Muscle of back (tissue), 11 donors: ENCODE results near the gene DNAH10. TPM values are rescaled to one million over a fixed set of nuclear protein-coding genes. Genes with fewer than 3 reads are reported as not detected.

Source experiments
- DNase-seq, 3 donors: peaks; one replicate each; pipeline versions ENCODE4 v3.0.0 to v3.0.0-alpha.2; 2013
- polyA plus RNA-seq, 10 donors: library from polyadenylated mRNA; unstranded; fragments of 120-200 nt; gene quantifications; one replicate each; pipeline ENCODE4 v1.2.1, GENCODE V29; 2013; ENCODE audit not compliant: insufficient read length in 10 of 10

Gene DNAH10
- polyA plus RNA-seq, 10 donors: 0.76 to 8.6 (median 1.3) TPM

DNA sequence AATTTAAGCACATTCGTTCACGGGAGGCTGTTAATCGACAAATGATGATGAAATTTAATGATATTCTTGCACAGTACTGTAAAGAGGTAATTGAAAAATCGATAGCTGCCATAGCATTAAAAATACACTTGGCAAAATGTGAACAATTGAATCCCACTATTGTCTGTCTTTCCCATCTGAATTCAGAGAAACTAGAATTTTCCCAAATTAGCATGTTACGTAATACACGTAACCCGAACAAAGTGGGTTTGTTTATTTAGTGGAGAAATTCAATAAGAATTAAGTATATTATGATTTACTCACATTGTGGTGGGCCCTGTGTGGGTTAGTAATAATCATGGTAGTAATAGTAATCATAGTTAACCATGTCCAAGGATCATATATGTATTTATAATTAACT is 31.9 kb downstream of the DNAH10 start:
- no peak for DNase-seq

DNA sequence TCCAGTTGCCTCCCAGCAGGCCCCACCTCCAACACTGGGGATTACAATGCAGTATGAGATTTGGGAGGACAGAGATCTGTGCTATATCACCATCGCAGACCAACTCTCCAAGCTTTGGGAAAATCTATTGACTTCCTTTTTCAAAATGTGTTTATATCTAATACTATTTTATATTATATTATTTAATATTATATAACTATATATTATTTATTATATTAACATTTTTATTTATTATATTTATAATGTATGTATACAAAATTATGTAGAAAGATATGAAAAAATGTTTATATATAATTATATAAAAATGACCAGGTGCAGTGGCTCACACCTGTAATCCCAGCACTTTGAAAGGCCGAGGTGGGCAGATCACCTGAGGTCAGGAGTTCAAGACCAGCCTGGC is 36.4 kb downstream of the DNAH10 start:
- no peak for DNase-seq

DNA sequence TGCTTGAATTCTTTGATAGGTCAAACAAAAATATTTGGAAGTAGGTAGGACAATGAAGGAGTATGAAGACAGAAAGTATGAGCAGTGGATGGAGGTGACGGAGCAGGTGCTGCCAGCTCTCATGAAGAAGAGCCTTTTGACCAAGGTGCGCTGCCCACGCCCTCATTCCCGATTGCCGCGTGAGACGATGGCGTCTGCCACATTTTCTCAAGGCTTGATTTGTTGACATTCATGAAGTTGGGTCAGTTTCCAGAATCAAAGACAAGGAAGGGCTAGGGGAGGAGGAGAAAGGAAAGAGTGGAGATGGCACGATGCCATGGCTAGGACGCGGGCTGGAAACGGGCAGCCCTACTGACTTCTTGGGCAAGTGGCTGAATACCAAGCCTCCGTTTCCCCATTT is 37.1 kb downstream of the DNAH10 start:
- no peak for DNase-seq

DNA sequence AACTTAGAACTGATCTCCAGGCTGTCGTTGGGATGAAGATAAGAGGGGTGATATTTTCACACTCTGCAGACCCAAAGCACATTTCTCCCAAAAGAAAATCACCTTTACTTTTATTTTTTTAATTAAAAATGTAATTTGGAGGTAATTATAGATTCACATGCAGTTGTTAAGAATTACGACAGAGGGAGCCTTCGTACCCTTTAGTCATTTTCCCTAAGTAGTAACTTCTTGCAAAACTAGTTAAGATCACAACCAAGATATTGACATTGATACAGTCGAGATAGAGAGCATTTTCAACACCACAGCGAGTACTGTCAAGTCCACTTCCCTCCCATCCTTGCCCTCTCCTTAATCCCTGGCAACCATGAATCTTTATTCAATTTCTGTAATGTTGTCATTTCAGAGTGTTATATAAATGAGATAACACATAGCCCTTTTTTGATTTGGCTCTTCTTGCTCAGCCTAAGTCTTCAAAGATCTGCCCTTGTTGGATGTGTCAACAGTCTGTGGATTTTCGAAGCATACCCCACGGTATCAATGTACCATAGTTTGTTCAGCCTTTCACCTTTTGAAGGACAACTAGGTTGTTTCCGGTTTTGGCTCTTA is 39.6 kb downstream of the DNAH10 start:
- DNase-seq: peak in 2 of 3 donors; percentile 2 to 9

DNA sequence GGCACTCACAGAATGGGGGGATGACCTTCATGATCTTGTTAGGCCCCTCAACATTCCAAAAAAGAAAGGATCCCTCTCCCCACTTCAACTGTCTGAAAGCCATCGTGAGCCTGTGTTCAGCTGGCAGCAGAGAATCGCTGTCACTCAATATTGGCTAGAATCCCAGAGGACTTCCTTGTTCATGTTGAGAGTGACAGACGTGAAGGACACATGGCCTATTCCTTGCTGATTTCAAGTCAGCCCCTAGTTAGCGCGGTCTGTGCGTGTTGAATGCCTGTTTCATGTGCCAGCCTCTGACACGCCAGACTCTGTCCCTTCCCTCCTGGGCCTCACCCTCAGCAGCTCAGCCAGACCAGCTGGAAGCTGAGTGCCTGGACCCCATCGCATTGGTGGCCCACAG is 43.1 kb downstream of the DNAH10 start:
- DNase-seq: no peak

DNA sequence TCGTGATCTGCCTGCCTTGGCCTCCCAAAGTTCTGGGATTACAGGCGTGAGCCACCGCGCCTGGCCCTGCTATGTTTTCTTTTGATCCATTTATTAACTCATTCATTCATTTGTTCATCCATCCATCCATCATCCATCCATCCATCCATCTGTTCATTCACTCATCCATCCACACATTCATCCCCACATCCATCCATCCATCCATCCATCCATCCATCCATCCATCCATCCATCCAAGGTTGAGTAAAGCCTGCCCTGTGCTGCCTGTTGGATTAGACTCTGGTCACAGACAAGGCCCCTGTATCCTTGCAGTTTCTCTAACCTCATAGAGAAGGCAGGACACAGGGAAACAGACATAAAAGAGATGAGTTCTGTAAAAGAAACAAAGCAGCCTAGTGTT is 44.9 kb downstream of the DNAH10 start:
- DNase-seq: no peak

GRCh38 chr12:123807670-123808069 is 45.6 kb downstream of the DNAH10 start:
- DNase-seq: peak in 1 of 3 donors; percentile 15

- DNase-seq: no peak
Observed at GRCh38 chr12:123808167-123808566, 46.1 kb downstream of the DNAH10 start.

GRCh38 chr12:123813349-123813748 is 51.2 kb downstream of the DNAH10 start:
- peak in 1 of 3 donors; percentile 33 for DNase-seq

DNA sequence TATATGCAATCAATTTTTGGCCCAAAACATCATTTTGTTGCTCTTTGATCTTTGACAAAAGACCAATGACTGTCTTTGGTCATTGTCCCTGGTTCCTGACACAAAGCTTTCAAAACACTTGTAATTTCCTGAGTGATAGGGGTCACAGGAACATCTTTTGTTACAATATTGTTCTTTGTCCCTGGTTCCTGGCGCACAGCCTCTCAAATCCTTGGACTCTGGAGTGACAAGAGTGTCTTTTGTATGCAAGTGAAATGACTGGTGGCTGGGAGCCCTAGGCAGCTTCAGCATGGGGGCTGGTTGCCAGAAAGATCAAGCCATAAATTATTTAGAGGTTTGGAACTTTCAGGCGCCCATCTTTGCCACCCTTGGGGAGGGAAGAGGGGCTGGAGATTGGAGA is 53.9 kb downstream of the DNAH10 start:
- no peak for DNase-seq

- no peak for DNase-seq
Observed at GRCh38 chr12:123816896-123817537, 54.9 kb downstream of the DNAH10 start.

DNA sequence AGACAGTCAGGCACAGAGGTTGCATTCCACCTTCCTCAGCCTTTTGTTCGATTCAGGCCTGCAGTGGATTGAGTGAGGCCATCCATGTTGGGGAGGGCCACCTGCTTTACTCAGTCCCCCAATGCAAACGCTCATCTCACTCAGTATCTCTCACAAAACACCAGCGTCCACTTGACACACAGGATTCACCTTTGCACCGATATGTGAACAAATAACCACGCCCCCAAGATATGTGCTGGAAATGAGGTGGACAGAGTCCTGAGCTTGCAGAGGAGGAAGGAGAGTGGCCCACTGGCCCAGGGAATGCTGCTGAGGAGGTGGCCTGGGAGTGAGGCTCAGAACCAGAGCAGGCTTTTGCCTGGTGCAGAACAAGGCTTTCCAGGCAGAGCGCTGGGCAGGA is 60.7 kb downstream of the DNAH10 start:
- no peak for DNase-seq

DNA sequence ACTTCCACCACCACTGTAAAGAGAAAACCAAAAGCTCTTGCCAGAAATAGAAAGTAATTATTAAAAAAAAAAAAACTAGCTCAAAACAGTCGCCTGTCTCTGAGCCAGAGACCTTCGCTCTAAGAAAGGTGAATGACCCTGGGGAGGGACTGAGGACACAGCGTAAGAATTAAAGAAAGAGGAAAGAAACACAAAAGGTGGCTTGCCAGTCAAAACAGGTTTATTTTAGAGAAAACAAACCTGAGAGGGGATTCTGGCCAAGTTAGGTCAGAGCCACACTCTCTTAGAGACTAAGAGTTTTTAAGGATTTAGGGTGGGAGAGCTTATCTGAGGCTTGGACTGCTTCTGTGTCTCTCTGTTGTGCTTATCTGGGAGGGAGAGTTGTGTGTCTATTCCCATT is 66.0 kb downstream of the DNAH10 start:
- DNase-seq: no peak

DNA sequence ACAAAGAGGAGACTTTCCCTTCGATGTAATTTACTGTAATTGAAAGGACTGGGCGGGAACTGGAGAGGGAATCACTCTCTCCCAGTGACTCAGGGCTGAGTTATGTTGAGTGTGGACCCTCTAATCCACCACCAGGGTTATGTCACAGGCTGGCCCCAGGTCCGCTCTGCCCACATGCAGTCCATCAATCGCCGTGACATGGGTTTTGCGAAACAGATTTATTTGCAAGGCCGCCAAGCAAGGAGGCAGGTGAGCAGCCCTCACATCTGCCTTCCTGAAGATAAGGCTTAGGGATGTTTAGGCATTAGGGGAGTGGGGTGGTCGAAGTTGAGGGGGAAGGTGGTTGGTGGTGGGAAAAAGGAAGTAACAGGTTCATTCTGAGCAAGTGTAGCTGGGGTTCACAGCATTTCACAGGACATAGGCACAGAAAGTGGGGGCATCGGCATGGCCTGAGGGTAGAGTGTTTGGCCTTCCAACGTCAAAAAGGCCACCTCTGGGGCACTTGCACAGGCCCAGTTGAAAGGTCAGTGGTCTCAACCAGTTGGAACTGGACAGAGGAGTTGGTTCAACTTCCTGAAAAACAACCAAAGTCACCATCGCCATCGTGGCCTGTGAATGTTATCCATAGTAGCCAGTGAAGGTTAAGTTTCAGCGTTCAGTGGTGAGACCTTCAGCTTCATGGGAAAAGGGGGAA is 66.9 kb downstream of the DNAH10 start:
- no peak for DNase-seq

DNA sequence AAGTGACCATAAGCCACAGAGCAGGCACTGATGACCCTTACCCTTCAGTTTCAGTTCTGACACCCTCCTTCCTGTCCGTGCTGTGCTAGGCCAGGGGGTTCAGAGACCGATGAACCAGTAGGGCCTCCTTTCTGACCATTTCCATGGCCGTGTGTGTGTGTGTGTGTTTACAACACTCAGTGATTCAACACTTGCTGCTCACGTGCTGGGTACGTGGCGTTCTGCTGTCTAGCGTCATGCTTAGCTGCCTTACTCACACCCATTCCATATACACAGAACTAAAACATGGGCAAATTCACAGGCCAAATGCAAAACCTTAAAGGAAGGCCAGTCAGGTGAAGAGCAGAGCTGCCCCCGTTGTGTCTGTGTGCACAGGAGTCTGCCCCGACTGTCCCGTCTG is 67.5 kb downstream of the DNAH10 start:
- DNase-seq: no peak

GRCh38 chr12:123830675-123831074 is 68.6 kb downstream of the DNAH10 start:
- no peak for DNase-seq

DNA sequence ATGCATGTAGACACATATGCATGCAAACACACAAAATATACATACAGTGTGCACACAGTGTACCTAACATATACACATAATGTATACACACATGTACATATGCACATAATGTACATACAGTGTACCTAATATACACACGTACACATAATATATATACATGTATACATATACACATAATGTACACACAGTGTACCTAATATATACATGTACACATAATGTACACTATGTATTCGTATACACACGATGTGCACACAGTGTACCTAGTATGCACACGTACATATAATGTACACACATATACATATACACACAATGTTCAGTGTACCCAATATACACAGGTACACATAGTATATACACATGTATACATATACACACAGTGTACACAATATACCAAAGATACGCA is 70.0 kb downstream of the DNAH10 start:
- no peak for DNase-seq

GRCh38 chr12:123833830-123834229 is 71.7 kb downstream of the DNAH10 start:
- no peak for DNase-seq

DNA sequence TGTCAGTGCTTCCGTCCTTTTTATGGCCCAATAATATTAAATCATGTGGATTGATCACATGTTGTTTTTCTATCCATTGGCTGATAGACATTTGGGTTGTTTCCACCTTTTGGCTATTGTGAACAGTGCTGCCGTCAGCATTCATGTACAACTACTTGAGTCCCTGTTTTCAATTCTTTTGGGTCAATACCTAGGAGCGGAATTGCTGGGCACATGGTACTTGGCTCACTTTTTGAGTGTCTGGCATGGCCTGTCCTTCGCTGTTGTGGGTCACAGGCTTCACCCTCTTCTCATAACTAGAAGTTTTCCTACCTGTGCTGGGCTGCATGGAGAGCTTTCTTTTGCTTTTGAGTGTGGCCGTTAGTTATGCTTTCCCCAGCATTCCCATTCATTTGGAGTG is 72.7 kb downstream of the DNAH10 start:
- DNase-seq: no peak

DNA sequence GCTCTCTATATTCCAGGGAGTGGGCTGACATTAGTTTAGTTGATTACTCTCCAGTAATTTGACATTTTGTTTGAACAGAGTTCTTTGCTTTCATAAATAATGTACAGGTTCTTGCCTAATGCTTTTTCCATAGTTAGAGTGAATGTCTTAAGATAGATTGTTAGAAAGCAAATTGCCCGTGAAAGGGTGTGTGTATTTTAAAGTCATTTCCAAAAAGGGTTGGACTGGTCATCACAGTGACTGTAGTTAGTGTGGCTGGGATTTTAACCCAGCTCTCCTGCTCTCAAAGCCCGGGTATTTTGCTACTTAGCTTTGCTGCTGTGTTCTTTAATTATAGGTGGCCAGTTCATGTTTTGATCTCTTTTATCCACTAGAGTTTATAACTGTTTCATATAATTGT is 74.2 kb downstream of the DNAH10 start:
- DNase-seq: no peak

DNA sequence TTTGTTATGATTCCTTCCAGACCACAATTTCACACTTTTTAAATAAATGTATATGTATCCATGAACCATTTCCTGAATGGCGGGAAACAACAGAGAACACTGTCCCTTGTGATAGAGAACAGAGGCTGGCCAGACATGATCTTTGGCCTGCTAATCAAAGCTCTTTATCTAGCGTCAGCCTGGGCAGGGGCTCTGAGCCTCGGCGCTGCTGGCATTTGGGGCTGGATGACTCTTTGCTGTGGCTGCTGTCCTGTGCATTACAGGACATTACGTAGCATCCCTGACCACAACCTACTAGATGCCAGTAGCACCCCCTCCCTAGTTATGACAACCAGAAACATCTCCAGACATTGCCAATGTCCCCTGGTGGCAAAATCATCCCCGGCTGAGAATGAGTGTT is 77.7 kb downstream of the DNAH10 start:
- no peak for DNase-seq

DNA sequence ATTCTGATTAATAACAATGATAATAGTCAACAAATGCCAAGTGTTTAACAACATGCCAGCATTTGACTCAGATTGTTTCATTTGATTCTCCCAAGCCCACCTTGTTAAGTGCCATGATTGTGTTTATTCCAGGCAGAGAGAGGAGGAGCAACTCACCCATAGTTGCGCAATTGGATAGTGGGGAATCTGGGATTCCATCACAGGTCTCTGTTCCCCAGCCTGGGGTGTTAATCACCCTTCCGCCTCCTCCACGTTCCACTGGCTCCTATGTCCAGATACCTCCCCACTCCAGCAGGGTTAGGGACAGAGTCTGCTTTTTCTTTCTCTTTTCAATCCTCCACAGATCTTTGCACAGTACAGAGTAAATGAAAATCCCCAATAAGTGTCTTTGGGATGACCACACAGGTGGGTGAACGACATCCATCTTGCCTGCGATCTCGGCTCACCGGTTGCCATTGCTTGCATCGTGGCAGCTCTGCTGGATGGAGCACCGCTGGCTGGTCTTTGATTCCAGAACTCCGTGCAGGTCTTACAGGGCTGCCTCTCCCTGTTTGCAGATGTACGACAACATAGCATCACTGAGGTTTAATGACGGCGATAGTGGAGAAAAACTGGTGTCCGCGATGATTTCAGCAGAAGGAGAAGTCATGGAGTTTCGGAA is 78.8 kb downstream of the DNAH10 start:
- no peak for DNase-seq
